CD4-positive, alpha-beta T cell treated with Interleukin-6 at 100 ng/mL for 8 hours (primary cell): ENCODE results near the gene B9D2.
"Not testable (repeated sequence)": the region's sequence is repeated elsewhere in the genome, so short reads cannot be mapped to it uniquely, and the experiment has no call there.

Source experiments
- DNase-seq: peaks from one replicate; pipeline ENCODE4 v3.0.0-alpha.2; 2020; ENCODE audit warnings: mixed read lengths, low spot score

Gene B9D2

GRCh38 chr19:41386442-41386841 is 22.5 kb upstream of the B9D2 start:
- no peak for DNase-seq

DNA sequence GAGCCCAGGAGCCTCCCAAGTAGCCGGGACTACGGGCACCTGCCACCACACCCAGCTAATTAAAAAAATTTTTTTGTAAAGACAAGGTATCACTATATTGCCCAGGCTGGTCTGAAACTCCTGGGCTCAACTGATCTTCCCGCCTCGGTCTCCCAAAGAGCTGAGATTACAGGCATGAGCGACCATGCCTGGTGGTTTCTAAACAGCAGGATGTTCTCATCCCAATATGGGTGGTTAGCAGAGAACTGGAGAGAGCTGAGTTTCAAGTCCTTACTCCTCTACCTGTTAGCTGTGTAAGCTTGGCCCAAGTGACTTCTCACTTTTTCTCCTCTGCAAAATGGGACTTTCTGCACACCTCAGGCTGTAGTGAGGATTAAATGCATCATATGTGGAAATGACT is 20.4 kb upstream of the B9D2 start:
- no peak for DNase-seq

DNA sequence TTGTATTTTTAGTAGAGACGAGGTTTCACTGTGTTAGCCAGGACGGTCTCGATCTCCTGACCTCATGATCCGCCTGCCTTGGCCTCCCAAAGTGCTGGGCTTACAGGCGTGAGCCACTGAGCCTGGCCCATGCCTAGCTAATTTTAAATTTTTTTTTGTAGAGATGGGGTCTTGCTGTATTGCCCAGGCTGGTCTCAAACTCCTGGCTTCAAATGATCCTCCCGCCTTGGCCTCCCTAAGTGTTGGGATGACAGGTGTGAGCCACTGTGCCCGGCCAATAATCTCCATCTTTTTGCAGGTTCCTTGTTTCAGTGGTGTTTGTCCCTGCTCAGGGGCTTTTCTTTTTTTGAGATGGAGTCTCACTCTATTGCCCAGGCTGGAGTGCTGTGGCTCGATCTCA is 17.6 kb upstream of the B9D2 start:
- DNase-seq = not testable (repeated sequence)

DNA sequence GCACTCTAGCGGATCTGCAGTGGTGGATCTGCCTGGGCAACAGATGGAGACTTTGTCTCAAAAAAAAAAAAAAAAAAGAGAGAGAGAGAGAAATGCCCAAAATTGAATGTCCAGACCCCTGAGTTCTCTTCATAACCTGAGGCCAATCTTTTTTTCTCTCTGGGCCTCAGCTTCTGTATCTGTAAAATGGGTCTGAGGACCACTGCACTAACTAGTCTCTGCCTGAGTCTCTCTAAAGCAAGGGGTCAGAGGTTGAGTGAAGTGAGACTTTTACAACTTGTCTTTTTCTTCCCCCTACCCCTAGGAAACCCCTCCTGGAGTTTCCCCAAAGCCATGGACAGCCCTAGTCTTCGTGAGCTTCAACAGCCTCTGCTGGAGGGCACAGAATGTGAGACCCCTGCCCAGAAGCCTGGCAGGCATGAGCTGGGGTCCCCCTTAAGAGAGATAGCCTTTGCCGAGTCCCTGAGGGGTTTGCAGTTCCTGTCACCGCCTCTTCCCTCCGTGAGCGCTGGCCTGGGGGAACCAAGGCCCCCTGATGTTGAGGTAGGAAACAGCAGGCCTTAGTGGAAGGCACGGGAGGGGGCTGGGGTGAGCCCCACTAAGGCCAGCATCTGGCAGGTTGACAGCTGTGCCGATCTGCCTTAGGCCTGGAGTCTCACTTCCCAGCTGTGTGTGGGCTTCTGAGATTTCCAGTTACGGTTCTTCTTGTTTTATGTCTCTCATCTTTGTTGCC is 14.2 kb upstream of the B9D2 start:
- no peak for DNase-seq

GRCh38 chr19:41376998-41377365 is 13.0 kb upstream of the B9D2 start:
- no peak for DNase-seq

- no peak for DNase-seq
Measured at GRCh38 chr19:41376241-41376997, 12.5 kb upstream of the B9D2 start, which contains the start of gene TMEM91. Gene TMEM91, plus strand, starts transcription at chr19:41376533. Its CDS starts 1,777 bp downstream, at chr19:41378310.

DNA sequence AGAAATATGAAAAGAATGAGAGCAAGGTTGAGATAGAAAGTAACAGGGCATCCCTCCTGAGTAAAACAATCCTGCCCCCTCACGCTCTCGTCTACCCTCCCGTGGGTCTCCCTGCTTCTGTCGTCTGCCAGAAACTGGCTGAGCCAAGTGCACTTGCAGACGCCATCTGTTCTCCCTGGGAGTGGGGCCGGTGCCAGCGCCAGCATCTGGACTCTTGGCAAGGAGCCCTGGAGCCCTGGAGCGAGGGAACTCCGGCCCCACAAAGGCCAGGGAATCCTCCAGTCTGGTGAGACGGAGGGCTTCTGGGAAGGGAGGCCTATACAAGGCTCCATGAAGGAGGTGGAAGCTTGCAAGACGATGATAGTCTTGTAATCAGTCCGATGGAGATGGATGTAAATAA is 10.0 kb upstream of the B9D2 start:
- no peak for DNase-seq

GRCh38 chr19:41372501-41372900 is 8.6 kb upstream of the B9D2 start:
- no peak for DNase-seq

DNA sequence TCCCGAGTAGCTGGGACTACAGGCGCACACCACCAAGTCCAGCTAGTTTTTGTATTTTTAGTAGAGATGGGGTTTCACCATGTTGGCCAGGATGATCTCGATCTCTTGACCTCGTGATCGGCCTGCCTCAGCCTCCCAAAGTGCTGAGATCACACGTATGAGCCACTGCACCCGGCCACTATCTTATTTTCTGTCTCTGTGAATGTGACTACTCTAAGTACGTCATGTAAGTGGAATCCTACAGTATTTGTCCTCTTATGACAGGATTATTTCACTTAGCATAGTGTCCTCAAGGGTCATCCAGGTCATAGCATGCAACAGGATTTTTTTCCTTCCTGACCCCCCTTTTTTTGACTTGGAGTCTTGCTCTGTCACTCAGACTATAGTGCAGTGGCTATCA is 7.6 kb upstream of the B9D2 start:
- no peak for DNase-seq

- DNase-seq = not testable (repeated sequence)
Measured at GRCh38 chr19:41371119-41371518, 7.2 kb upstream of the B9D2 start.

DNA sequence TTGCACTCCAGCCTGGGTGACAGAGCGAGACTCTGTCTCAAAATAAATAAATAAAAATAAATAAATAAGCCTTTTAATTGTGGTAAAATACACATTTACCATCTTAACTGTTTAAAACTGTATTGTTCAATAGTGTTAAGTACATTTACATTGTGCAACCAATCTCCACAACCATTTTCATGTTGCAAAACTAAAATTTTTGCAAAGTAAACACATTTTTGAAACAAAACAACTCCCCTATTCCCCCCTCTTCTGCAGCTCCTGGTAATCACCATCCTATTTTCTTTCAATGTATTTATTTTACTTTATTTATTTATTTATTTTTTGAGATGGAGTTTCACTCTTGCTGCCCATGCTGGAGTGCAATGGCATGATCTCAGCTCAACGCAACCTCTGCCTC is 5.8 kb upstream of the B9D2 start:
- DNase-seq = no peak

DNA sequence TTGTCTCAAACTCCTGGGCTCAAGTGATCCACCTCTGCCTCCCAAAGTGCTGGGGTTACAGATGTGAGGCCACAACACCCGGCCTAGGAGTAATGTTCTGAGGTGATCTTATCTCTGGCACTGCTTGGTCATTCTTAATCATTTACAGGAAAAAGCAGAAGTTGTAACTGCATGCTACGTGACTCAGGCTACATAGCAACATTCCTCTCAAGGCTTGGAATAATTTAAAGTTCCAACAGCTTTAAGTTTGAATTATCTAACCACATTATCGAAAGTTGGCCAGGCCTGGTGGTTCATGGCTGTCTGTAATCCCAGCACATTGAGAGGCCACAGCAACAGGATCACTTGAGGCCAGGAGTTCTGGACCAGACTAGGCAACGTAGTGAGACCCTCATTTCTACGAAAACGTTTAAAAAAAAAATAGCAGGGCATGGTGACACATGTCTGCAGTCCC is 3.9 kb upstream of the B9D2 start:
- DNase-seq = no peak

DNA sequence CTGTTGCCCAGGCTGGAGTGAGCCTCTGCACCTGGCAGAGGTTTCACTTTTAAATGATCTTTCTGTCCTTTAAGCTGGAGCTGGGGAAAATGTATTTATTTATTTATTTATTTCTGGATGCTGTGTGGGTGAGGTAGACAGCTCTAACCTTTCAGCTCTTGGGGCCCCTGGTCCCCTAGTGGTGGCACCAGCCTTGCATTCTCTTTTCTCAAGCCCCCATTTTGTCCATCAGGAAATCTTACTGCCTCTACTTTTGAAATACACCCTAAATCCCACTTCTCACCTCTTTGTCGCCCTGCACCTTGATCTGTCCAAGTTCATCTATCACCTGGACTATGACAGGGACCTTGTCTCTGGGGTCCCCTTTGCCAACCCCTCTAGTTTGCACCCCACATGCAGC is 2.1 kb upstream of the B9D2 start:
- DNase-seq = no peak

DNA sequence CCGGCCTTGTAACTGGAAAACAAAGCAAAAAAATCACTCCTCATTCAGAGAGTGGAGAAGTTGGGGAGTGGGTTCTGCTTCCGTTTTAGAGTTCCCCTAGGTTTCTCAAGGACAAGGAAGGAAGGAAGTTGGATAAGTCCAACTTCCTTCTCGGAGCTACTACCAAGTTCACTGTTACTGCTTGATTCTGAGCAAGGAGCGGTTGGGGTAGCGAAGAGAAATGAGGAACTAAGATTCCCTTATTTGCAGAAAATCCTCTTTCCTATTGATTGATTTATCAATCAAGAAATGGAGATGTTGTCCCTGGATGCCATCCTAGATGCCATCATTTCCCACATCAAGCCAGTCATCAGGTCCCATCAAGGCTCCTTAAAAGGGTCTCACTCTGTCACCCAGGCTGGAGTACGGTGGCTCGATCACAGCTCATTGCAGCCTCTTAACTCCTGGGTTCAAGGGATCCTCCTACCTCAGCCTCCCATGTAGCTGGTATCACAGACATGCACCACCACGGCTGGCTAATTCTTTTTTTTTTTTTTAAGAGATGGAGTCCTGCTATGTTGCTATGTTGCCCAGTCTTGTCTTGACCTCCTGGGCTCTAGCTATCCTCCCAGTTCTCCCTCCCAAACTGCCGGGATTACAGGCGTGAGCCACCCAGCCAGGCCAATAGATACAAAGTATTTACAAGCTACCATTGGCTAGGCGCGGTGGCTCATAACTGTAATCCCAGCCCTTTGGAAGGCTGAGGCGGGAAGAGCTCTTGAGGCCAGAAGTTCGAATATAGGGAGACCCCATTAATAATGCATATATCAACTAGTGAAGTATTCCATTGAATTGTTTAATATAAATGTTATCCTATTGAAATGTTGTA is 809 bp upstream of the B9D2 start:
- no peak for DNase-seq

- DNase-seq = no peak
Measured at GRCh38 chr19:41363371-41363752, 587 bp downstream of the B9D2 start.

GRCh38 chr19:41362143-41362847 is 1.7 kb downstream of the B9D2 start:
- no peak for DNase-seq

DNA sequence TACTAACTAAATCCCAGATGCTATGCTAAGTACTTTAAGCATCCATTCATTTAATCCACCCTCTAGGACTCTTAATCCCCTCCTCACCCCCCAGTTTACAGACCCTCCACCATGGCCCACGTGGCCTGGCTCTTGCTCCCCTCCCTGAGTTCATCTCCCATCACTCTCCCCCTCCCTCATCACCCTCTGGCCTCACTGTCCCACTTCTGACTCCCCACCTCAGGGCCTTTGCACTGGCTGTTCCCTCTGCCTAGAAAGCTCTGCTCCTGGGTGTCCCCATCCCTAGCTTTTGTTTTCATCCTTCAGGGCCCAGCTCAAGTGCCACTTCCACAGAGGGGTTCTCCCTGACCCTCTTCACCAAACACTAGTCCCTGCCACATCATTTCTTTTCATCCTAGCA is 4.2 kb downstream of the B9D2 start:
- no peak for DNase-seq

GRCh38 chr19:41357746-41358145 is 6.2 kb downstream of the B9D2 start:
- DNase-seq = no peak

GRCh38 chr19:41356984-41357739 is 6.8 kb downstream of the B9D2 start:
- peak; percentile 51 for DNase-seq

- DNase-seq = no peak
Measured at GRCh38 chr19:41355802-41356201, 8.1 kb downstream of the B9D2 start.

GRCh38 chr19:41355035-41355434 is 8.9 kb downstream of the B9D2 start:
- DNase-seq = no peak
